Measurements from ENCODE around the gene PLXNB2.

PLXNB2 gene

GRCh38 chr22:50252082-50253045 is 55.1 kb downstream of the PLXNB2 start:
- DNase-seq (ENCODE audit: low read depth): no peak

- DNase-seq (ENCODE audit: low read depth): no peak
These were observed 55.9 kb downstream of the PLXNB2 start for GRCh38 chr22:50251477-50252081.

- no peak for DNase-seq (ENCODE audit: low read depth)
These were observed 56.6 kb downstream of the PLXNB2 start, which contains the start of gene HDAC10 for GRCh38 chr22:50250555-50251476. Gene HDAC10 (minus strand): TSS chr22:50251265. CDS start chr22:50251032, 233 bp downstream.

- DNase-seq (ENCODE audit: low read depth): no peak
These were observed 57.2 kb downstream of the PLXNB2 start for GRCh38 chr22:50250249-50250554.

- DNase-seq (ENCODE audit: low read depth): no peak
These were observed 57.9 kb downstream of the PLXNB2 start for GRCh38 chr22:50249341-50250248.

GRCh38 chr22:50248196-50249081 is 59.0 kb downstream of the PLXNB2 start:
- DNase-seq (ENCODE audit: low read depth): no peak

GRCh38 chr22:50247748-50248147 is 59.7 kb downstream of the PLXNB2 start:
- DNase-seq (ENCODE audit: low read depth): no peak

- DNase-seq (ENCODE audit: low read depth): no peak
These were observed 60.9 kb downstream of the PLXNB2 start for GRCh38 chr22:50246242-50247175.

GRCh38 chr22:50245214-50246072 is 62.0 kb downstream of the PLXNB2 start:
- no peak for DNase-seq (ENCODE audit: low read depth)

- DNase-seq (ENCODE audit: low read depth): peak; percentile 90
These were observed 62.8 kb downstream of the PLXNB2 start, which contains the start of gene TUBGCP6 for GRCh38 chr22:50244420-50245213. Gene TUBGCP6 (minus strand): TSS chr22:50245023. CDS start chr22:50244459, 564 bp downstream.

- DNase-seq (ENCODE audit: low read depth): no peak
These were observed 63.6 kb downstream of the PLXNB2 start for GRCh38 chr22:50243685-50244419.

GRCh38 chr22:50242406-50242949 is 65.0 kb downstream of the PLXNB2 start:
- DNase-seq (ENCODE audit: low read depth): no peak

GRCh38 chr22:50238755-50239154 is 68.7 kb downstream of the PLXNB2 start:
- DNase-seq (ENCODE audit: low read depth): no peak

GRCh38 chr22:50236731-50237409 is 70.6 kb downstream of the PLXNB2 start:
- DNase-seq (ENCODE audit: low read depth): no peak

- no peak for DNase-seq (ENCODE audit: low read depth)
These were observed 74.2 kb downstream of the PLXNB2 start for GRCh38 chr22:50233223-50233622.
